K562 (cell line): ENCODE results near the gene SPIRE1. TPM values are rescaled to one million over a fixed set of nuclear protein-coding genes. Genes with fewer than 3 reads are reported as not detected.

ENCODE experiments used
- ATAC-seq: fragments of 200-7000 bp; cut with Tn5 transposase; 3 replicates; pipeline ENCODE4 v1.9.1; 2020; ENCODE audit warnings: moderate library complexity
- BruUV-seq: library from RNA; stranded (reverse); fragments of 400-500 nt; replicated peaks from 2 replicates; lab custom pipeline; 2021; lab: Mats Ljungman, UMichigan
- CTCF ChIA-PET: fragments of 300-600 bp; formaldehyde crosslinking; extraction: SDS; loops from one replicate; lab custom pipeline; 2021; ENCODE audit warnings: low intra/inter-chr PET ratio; lab: Yijun Ruan, JAX
- POLR2A ChIA-PET: fragments of 300-600, 350-650 bp; sonication (Branson Sonifier 250); formaldehyde crosslinking; extraction: SDS; loops from one replicate; lab custom pipeline; 2021; ENCODE audit warnings: antibody characterized with exemption, inconsistent platforms; lab: Yijun Ruan, JAX
- DNase-seq, 4 experiments: peaks; one replicate each; pipeline versions ENCODE4 v3.0.0 to v3.0.0-alpha.2; 2011 to 2018; ENCODE audit warnings: low spot score in 3 of 4, mixed read lengths in 3 of 4; ENCODE audit errors: extremely low read depth in 1 of 4
- FAIRE-seq: peaks from 2 replicates; lab custom pipeline; 2011; peaks lifted over from hg19 to GRCh38; lab: Jason Lieb, UNC
- H2AFZ ChIP-seq: 2 replicates; pipeline ENCODE4 v1.6.0; 2011; ENCODE audit warnings: low read depth, low read length, control low read depth, inconsistent platforms
- H3K27ac ChIP-seq: fragments of 200-600 bp; 3 replicates; pipeline ENCODE4 v1.8.0; 2011; ENCODE audit warnings: low read depth, mild to moderate bottlenecking, control low read depth, inconsistent platforms, low read length, moderate library complexity, mixed read lengths; ENCODE audit errors: extremely low read depth
- H3K27me3 ChIP-seq, 2 experiments: fragments of 300-600 bp in 1 of 2; 2 replicates in 1 of 2; 3 replicates in 1 of 2; pipeline versions ENCODE4 v1.6.0 to v1.8.0; 2011; ENCODE audit warnings: inconsistent platforms in 2 of 2, low read length in 2 of 2, mild to moderate bottlenecking in 1 of 2, mixed read lengths in 1 of 2, moderate library complexity in 1 of 2; ENCODE audit not compliant: control insufficient read depth in 2 of 2, insufficient read depth in 2 of 2
- H3K36me3 ChIP-seq: fragments of 300-600 bp; 3 replicates; pipeline ENCODE4 v1.8.0; 2011; ENCODE audit warnings: mild to moderate bottlenecking, low read length, inconsistent platforms; ENCODE audit not compliant: control insufficient read depth, insufficient read depth
- H3K4me1 ChIP-seq, 2 experiments: fragments of 200-600 bp in 1 of 2; replicated peaks in 1 of 2; 2 replicates in 1 of 2; 3 replicates in 1 of 2; pipeline versions ENCODE4 v1.5.1 to v1.8.0; 2011; ENCODE audit warnings: inconsistent platforms in 2 of 2, low read length in 2 of 2, mild to moderate bottlenecking in 1 of 2, mixed read lengths in 1 of 2, moderate library complexity in 1 of 2; ENCODE audit not compliant: control insufficient read depth in 2 of 2, insufficient read depth in 2 of 2
- H3K4me2 ChIP-seq: 2 replicates; pipeline ENCODE4 v1.6.1; 2011; ENCODE audit warnings: low read length, control low read depth, inconsistent platforms, mixed read lengths; ENCODE audit not compliant: insufficient read depth
- H3K4me3 ChIP-seq: fragments of 200-600 bp; sonication (generic), shearing (Covaris generic); 2 replicates; pipeline ENCODE4 v1.5.1; 2016; ENCODE audit warnings: control low read depth, inconsistent platforms
- H3K79me2 ChIP-seq: fragments of 200-600 bp; 3 replicates; pipeline ENCODE4 v1.8.0; 2011; ENCODE audit warnings: low read length, inconsistent platforms; ENCODE audit not compliant: control insufficient read depth, insufficient read depth
- H3K9ac ChIP-seq, 2 experiments: 2 replicates each; pipeline versions ENCODE4 v1.6.0 to v1.6.1; 2011; ENCODE audit warnings: low read depth in 2 of 2, low read length in 2 of 2, control low read depth in 1 of 2, inconsistent platforms in 1 of 2, mild to moderate bottlenecking in 1 of 2, mixed read lengths in 1 of 2; ENCODE audit not compliant: insufficient read depth in 1 of 2
- H3K9me1 ChIP-seq: one replicate; pipeline ENCODE4 v1.6.0; 2011; ENCODE audit warnings: inconsistent platforms, mild to moderate bottlenecking, low read length, moderate library complexity; ENCODE audit not compliant: control insufficient read depth, insufficient read depth
- H3K9me3 ChIP-seq: replicated peaks from 2 replicates; pipeline ENCODE4 v1.5.1; 2011; ENCODE audit warnings: low read depth, low read length, inconsistent platforms; ENCODE audit not compliant: control insufficient read depth, insufficient read depth
- H4K20me1 ChIP-seq: replicated peaks from 2 replicates; pipeline ENCODE4 v1.6.1; 2011; ENCODE audit warnings: low read length, inconsistent platforms, mixed read lengths; ENCODE audit not compliant: control insufficient read depth, insufficient read depth
- DDX20 ChIP-seq: fragments of 450-650 bp; IDR thresholded peaks from 2 replicates; pipeline ENCODE4 v1.6.1; 2016; ENCODE audit warnings: missing genetic modification characterization, low read depth, mild to moderate bottlenecking, missing compliant biosample characterization, moderate library complexity
- OTX1 ChIP-seq: fragments of 450-650 bp; formaldehyde crosslinking; IDR thresholded peaks from 2 replicates; pipeline ENCODE4 v1.4.0; 2022; ENCODE audit warnings: mild to moderate bottlenecking
- PML ChIP-seq: IDR thresholded peaks from 2 replicates; pipeline ENCODE4 v1.6.1; 2012; ENCODE audit warnings: low read length, inconsistent platforms
- RBM34 ChIP-seq: fragments of 200-400 bp; formaldehyde crosslinking; IDR thresholded peaks from 2 replicates; pipeline ENCODE4 v1.6.1; 2018; ENCODE audit warnings: low read length, borderline replicate concordance; ENCODE audit not compliant: insufficient read depth
- SRF ChIP-seq, 2 experiments: fragments of 250-450, 450-650 bp in 1 of 2; sonication (Bioruptor Pico) in 1 of 2; sonication (generic) in 1 of 2; formaldehyde crosslinking; IDR thresholded peaks; 2 replicates each; pipeline versions ENCODE4 v1.5.0 to v1.5.1; 2020 to 2022; ENCODE audit warnings: mild to moderate bottlenecking in 1 of 2, missing genetic modification reagents in 1 of 2
- XRCC5 ChIP-seq: fragments of 200-400 bp; formaldehyde crosslinking; IDR thresholded peaks from 2 replicates; pipeline ENCODE4 v1.6.1; 2017; ENCODE audit warnings: low read depth, mild to moderate bottlenecking, low read length
- ZNF175 ChIP-seq: fragments of 200-800 bp; sonication (Bioruptor generic); IDR thresholded peaks from 2 replicates; pipeline ENCODE4 v1.6.1; 2016; ENCODE audit warnings: low read depth, mild to moderate bottlenecking, missing genetic modification characterization, missing compliant biosample characterization
- ZNF282 ChIP-seq: sonication (generic); formaldehyde crosslinking; IDR thresholded peaks from 2 replicates; pipeline ENCODE4 v1.8.1; 2023; ENCODE audit warnings: missing genetic modification reagents
- WGBS: fragments of 100-300 bp; shearing (Covaris generic); methylation state at CpG from one replicate; pipeline ENCODE4 v1.1.6; 2016; ENCODE audit warnings: low coverage, mixed read lengths; ENCODE audit not compliant: insufficient coverage; ENCODE audit errors: missing lambda C conversion rate; 5-methylcytosine and 5-hydroxymethylcytosine counted together
- in situ Hi-C: fragments of 300-500 bp; cut with MboI; formaldehyde crosslinking; loops from 4 replicates; pipeline ENCODE4 v1.15.0; 2018; ENCODE audit warnings: inconsistent platforms, mixed read lengths
- intact Hi-C: fragments of 100-400 bp; cut with micrococcal nuclease; formaldehyde crosslinking; loops from 2 replicates; pipeline ENCODE4 v1.14.2; 2022
- polyA plus RNA-seq, 8 experiments: library from polyadenylated mRNA; depleted of rRNA in 4 of 8; stranded (reverse) in 5 of 8; unstranded in 3 of 8; fragments of >200 nt; fragmentation: Nextera tagmentation in 2 of 8; fragmentation: Illumina TruSeq in 1 of 8; extraction: Ambion mirVana in 2 of 8; extraction: Trizol in 1 of 8; gene quantifications; 2 replicates each; pipeline versions ENCODE4 v1.2.1 to v1.2.3, GENCODE V29; 2011 to 2014; ENCODE audit warnings: inconsistent platforms in 1 of 8, missing spikeins in 1 of 8
- total RNA-seq, 7 experiments: library from RNA; depleted of rRNA in 6 of 7; stranded (reverse); fragments of >200 nt in 6 of 7; fragmentation: Illumina TruSeq in 2 of 7; extraction: Trizol in 2 of 7; gene quantifications; 2 replicates each; pipeline versions ENCODE4 v1.2.1 to v1.2.3, GENCODE V29; 2011 to 2021; ENCODE audit warnings: low replicate concordance in 1 of 7
- TF ChIP-seq, protein P1 (sequence below): fragments of 250-450 bp; sonication (Bioruptor Pico); IDR thresholded peaks from 2 replicates; pipeline ENCODE4 v1.8.0; 2021; ENCODE audit warnings: moderate library complexity, mild to moderate bottlenecking, inconsistent platforms

Gene SPIRE1
- total and polyA plus RNA-seq, 9 of the 15 experiments (the other 6 are each of a cell fraction or from before 2014, with no cell fraction given) = 2.9 to 14.0 (median 10.2) TPM

DNA sequence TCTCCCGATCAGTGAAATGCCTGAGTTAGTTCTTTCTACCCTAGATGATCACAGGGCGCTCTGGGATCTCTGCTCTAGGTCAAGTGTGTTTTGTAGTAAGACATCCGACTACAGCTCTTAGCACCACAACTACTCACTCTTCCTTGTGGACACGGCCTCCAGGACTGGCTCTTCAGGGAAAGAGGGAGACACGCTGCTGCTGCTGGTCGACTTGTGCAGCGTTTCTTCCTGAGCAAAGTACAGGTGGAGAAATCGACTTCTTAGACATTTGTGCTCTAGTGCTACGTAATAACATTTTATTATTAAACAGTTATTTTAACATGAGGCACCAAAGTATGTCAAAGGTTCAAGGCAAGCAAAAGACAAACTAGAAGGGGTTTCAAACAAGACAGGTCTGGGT, 193.2 kb downstream of the SPIRE1 start:
- intact Hi-C loops (no loop called here), in situ Hi-C loops (no loop called here)
- no peak for ATAC-seq
- Histone ChIP-seq H3K4me3 (no peak overlapping the region), H3K9ac (no peak overlapping the region), H3K4me2 (no peak overlapping the region), H3K36me3 (peaks cover 14% of the 10 kb centered on the region; the same call in 1 of the 3 replicates), H2AFZ (no peak overlapping the region), H3K9me1 (no peaks in the 10 kb centered on the region), H4K20me1 (no peaks in the 10 kb centered on the region), H3K27me3 (no peaks in the 10 kb centered on the region), H3K79me2 (no peaks in the 10 kb centered on the region)
- ChIA-PET CTCF (no interaction called here), POLR2A (no interaction called here)
- BruUV-seq = no TSS peak
- DNase-seq = no peak
- 79% methylated on average over 9 of the region's 9 CpGs for WGBS
- TF ChIP-seq, protein P1, sequence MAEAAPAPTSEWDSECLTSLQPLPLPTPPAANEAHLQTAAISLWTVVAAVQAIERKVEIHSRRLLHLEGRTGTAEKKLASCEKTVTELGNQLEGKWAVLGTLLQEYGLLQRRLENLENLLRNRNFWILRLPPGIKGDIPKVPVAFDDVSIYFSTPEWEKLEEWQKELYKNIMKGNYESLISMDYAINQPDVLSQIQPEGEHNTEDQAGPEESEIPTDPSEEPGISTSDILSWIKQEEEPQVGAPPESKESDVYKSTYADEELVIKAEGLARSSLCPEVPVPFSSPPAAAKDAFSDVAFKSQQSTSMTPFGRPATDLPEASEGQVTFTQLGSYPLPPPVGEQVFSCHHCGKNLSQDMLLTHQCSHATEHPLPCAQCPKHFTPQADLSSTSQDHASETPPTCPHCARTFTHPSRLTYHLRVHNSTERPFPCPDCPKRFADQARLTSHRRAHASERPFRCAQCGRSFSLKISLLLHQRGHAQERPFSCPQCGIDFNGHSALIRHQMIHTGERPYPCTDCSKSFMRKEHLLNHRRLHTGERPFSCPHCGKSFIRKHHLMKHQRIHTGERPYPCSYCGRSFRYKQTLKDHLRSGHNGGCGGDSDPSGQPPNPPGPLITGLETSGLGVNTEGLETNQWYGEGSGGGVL (CRISPR knock-in tag) = no peak
- TF ChIP-seq ZNF175 (CRISPR knock-in tag) (no peak), OTX1 (CRISPR knock-in tag) (no peak), ZNF282 (no peak), RBM34 (no peak), PML (no peak), XRCC5 (no peak), SRF (CRISPR knock-in tag; IDR thresholded peaks at IDR 0.05) (no peak), DDX20 (tag) (no peak)
- TF ChIP-seq, all 486 proteins: peak for 0
- Histone ChIP-seq H3K4me1 (peaks cover 7 to 8% of the 10 kb centered on the region in 2 experiments; a peak in 4 of 5 replicates), H3K27ac (no peak overlapping the region), H3K9me3 (no peaks in the 10 kb centered on the region)
- FAIRE-seq = no peak
